AG04450 (cell line): ENCODE results near the gene STAT2. TPM values are rescaled to one million over a fixed set of nuclear protein-coding genes. Genes with fewer than 3 reads are reported as not detected.
"Not testable (repeated sequence)": the region's sequence is repeated elsewhere in the genome, so short reads cannot be mapped to it uniquely, and the experiment has no call there.

ENCODE experiments used
- CTCF ChIA-PET: fragments of 300-600, 350-600 bp; formaldehyde crosslinking; extraction: SDS; loops from one replicate; lab custom pipeline; 2022; ENCODE audit warnings: antibody characterized with exemption, inconsistent platforms; lab: Charles Lee
- POLR2A ChIA-PET: fragments of 350-600 bp; formaldehyde crosslinking; extraction: SDS; loops from one replicate; lab custom pipeline; 2021; ENCODE audit warnings: antibody characterized with exemption, inconsistent platforms; lab: Yijun Ruan, JAX
- DNase-seq: peaks from one replicate; pipeline ENCODE4 v3.0.0-alpha.2; 2011; ENCODE audit warnings: low read depth, low spot score
- H3K27ac ChIP-seq: one replicate; pipeline ENCODE4 v1.5.1; 2012; ENCODE audit warnings: low read depth, low read length, control low read depth
- H3K27me3 ChIP-seq: one replicate; pipeline ENCODE4 v1.6.0; 2012; ENCODE audit warnings: low read length; ENCODE audit not compliant: control insufficient read depth, insufficient read depth
- H3K4me3 ChIP-seq: 2 replicates; pipeline ENCODE4 v1.5.1; 2011; ENCODE audit warnings: mild to moderate bottlenecking, low read depth, low read length, control low read depth
- H3K9me3 ChIP-seq: 2 replicates; pipeline ENCODE4 v1.5.1; 2012; ENCODE audit warnings: low read length; ENCODE audit not compliant: control insufficient read depth, insufficient read depth
- polyA plus RNA-seq: library from polyadenylated mRNA; depleted of rRNA; stranded (reverse); fragments of >200 nt; gene quantifications from 2 replicates; pipeline ENCODE4 v1.2.3, GENCODE V29; 2011
- TF ChIP-seq, protein P1 (sequence below): IDR thresholded peaks from 2 replicates; pipeline ENCODE4 v1.5.1; 2011; ENCODE audit warnings: low read depth, low read length, control low read depth, inconsistent platforms

STAT2 gene
- polyA plus RNA-seq, 1 experiment: 179 TPM

DNA sequence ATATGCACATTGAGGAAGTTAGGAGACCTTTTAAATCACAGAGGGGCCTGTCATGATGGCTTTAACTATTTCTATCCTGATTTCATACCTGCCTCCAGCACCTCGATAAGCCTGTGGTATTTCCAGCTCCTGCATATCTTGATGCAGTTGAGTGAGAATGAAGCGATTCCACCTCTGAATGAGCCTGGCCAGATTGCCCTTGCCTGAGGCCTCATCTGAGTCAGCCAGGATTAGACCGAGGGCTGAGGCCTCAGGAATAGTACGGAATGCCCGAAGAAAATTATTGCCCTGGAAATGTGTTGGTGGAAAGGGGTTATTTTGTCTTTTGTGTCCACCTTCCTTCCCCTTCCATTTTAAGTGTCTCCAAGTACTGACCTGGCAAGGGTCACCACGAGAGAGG is 35.7 kb downstream of the STAT2 start:
- Histone ChIP-seq H3K27ac (no peak overlapping the region), H3K9me3 (no peaks in the 10 kb centered on the region), H3K27me3 (no peaks in the 10 kb centered on the region), H3K4me3 (no peak overlapping the region)
- TF ChIP-seq, protein P1, sequence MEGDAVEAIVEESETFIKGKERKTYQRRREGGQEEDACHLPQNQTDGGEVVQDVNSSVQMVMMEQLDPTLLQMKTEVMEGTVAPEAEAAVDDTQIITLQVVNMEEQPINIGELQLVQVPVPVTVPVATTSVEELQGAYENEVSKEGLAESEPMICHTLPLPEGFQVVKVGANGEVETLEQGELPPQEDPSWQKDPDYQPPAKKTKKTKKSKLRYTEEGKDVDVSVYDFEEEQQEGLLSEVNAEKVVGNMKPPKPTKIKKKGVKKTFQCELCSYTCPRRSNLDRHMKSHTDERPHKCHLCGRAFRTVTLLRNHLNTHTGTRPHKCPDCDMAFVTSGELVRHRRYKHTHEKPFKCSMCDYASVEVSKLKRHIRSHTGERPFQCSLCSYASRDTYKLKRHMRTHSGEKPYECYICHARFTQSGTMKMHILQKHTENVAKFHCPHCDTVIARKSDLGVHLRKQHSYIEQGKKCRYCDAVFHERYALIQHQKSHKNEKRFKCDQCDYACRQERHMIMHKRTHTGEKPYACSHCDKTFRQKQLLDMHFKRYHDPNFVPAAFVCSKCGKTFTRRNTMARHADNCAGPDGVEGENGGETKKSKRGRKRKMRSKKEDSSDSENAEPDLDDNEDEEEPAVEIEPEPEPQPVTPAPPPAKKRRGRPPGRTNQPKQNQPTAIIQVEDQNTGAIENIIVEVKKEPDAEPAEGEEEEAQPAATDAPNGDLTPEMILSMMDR: no peak
- DNase-seq: no peak
- ChIA-PET CTCF (no interaction called here), POLR2A (interaction anchor here (0.9 to 2.2 kb wide), 2 partner anchors 8 to 125 kb away, joined by 3 to 6 read pairs; partner anchors contain the start of gene CNPY2)

DNA sequence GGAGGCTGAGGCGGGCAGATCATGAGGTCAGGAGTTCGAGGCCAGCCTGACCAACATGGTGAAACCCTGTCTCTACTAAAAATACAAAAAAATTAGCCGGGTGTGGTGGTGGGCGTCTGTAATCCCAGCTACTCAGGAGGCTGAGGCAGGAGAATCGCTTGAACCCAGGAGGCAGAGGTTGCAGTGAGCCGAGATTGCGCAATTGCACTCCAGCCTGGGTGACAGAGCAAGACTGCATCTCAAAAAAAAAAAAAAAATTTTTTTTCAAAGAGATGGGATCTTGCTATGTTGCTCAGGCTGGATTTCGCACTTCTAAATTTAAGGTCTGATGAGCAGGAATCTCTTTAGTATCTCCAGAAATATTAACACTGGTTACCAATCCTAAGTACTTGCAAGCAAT is 38.3 kb downstream of the STAT2 start:
- H3K27ac ChIP-seq, H3K4me3 ChIP-seq, CTCF ChIA-PET, H3K9me3 ChIP-seq, H3K27me3 ChIP-seq, DNase-seq: not testable (repeated sequence)
- POLR2A ChIA-PET: interaction anchor here (0.6 to 0.7 kb wide), 2 partner anchors 41 to 100 kb away, joined by 3 to 9 read pairs; no protein-coding TSS in a partner anchor

DNA sequence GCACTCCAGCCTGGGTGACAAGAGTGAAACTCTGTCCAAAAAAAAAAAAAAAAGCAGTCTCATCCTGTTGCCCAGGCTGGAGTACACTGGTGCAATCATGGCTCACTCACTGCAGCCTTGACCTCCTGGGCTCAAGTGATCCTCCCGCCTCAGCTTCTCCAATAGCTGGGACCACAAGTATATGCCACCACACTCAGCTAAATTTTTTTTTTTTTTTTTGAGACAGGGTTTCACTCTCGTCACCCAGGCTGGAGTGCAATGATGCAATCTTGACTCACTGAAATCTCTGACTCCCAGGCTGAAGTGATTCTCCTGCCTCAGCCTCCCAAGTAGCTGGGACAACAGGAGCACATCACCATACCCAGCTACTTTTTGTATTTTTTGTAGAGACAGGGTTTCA is 38.9 kb downstream of the STAT2 start:
- CTCF ChIA-PET: no interaction called here
- no peak overlapping the region for H3K27ac ChIP-seq
- POLR2A ChIA-PET: interaction anchor here (0.6 kb wide), 1 partner anchor 41 kb away, joined by 9 read pairs; no protein-coding TSS in a partner anchor
- TF ChIP-seq, protein P1: no peak
- no peaks in the 10 kb centered on the region for H3K27me3 ChIP-seq
- H3K9me3 ChIP-seq: no peaks in the 10 kb centered on the region; the same call in 1 of the 2 replicates
- no peak overlapping the region for H3K4me3 ChIP-seq
- no peak for DNase-seq

DNA sequence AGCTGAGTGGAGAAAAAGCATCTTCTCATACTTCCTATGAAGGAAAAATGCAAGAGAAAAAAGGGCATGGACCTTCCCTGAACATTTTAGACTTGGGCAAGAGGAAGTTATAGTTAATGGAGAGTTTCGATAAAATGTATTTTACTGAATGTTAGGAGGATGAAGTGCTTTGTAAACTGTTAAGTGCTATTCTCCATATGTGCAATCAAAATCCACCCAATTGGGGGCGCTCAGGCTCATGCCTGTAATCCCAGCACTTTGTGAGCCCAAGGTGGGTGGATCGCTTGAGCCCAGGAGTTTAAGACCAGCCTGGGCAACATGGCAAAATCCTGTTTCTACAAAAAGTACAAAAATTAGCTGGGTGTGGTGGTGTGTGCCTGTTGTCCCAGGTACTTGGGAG is 42.2 kb downstream of the STAT2 start:
- CTCF ChIA-PET: interaction anchor here (1.2 kb wide), 1 partner anchor 146 kb away, joined by 4 read pairs; no protein-coding TSS in a partner anchor
- Histone ChIP-seq H3K27ac (no peak overlapping the region), H3K9me3 (no peaks in the 10 kb centered on the region; the same call in 1 of the 2 replicates)

DNA sequence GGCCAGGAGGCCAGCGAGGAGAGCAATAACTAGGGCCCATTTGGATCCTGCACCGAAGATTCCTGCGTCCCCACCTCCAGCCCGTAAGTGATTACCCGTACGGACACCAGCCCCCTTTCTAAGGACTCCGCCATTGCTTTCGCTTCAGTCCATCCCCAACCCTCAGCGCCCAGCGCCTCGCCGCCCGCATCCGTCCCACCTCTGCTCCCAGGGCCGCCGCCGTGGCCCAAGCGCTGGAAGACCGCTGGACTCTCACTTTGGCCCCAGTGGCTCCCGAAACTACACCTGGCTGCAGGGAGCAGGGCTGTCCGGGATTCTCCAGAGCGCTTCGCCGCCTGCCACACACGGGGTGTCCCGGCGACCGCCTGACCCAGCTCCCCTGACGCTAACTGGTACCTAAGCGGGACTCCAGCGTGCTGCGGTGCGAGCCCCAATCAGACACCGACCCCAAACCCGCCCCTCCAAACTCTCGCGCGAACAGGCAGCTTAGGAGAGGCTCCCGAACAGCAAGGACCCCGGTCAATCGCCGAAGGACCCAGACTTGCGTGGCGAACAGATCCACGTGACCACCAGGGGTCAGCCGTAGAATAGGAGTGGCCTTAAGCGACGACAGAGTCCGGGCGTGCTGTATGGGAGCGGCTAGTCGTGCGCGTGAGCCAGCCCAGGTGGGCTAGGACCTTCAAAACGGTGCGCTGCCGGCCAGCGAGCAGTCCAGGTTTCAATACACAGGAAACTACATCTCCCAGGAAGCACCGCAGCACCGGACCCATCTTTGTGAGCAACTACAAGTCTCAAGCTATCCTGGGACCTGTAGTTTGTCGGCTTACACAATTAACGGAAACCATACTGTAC is 44.1 kb downstream of the STAT2 start, which contains the start of gene CNPY2:
Gene CNPY2, minus strand, starts transcription at position 367 of the 852 bp plus-strand sequence. CDS start 771 bp downstream, outside the sequence.
- CTCF ChIA-PET: interaction anchor here (0.6 to 3.1 kb wide), 6 partner anchors 9 to 441 kb away, joined by 3 to 16 read pairs (median 4); no protein-coding TSS in a partner anchor
- Histone ChIP-seq H3K4me3 (peak within 1 kb of the TSS; percentile 96), H3K9me3 (no peaks in the 10 kb centered on the region; the same call in 1 of the 2 replicates), H3K27ac (peak within 1 kb of the TSS; percentile 92), H3K27me3 (no peaks in the 10 kb centered on the region)
- POLR2A ChIA-PET: interaction anchor here (0.7 to 2.8 kb wide), 18 partner anchors 9 to 321 kb away, joined by 3 to 21 read pairs (median 6); partner anchors contain the start of genes CS, IL23A, PAN2 and RNF41
- peak; percentile 88 for DNase-seq
- TF ChIP-seq, protein P1: no peak

More for the DNA sequence above, 42.2 kb downstream of the STAT2 start:
- POLR2A ChIA-PET: interaction anchor here (2.8 kb wide), 1 partner anchor 16 kb away, joined by 13 read pairs; the partner anchor contains the start of gene PAN2
- Histone ChIP-seq H3K27me3 (no peaks in the 10 kb centered on the region), H3K4me3 (no peak overlapping the region)
- no peak for DNase-seq
- TF ChIP-seq, protein P1: no peak
